OCI-LY7 (cell line): ENCODE results near the gene DCTN3. TPM values are rescaled to one million over a fixed set of nuclear protein-coding genes. Genes with fewer than 3 reads are reported as not detected.

ENCODE experiments used
- BruUV-seq: library from RNA; stranded (reverse); fragments of 400-500 nt; replicated peaks from 2 replicates; lab custom pipeline; 2021; lab: Mats Ljungman, UMichigan
- CTCF ChIA-PET: fragments of 300-600 bp; sonication (Branson Sonifier 250); formaldehyde crosslinking; loops from one replicate; lab custom pipeline; 2022; ENCODE audit warnings: antibody characterized with exemption; ENCODE audit not compliant: unreplicated experiment; lab: Charles Lee
- POLR2A ChIA-PET: fragments of 300-600 bp; sonication (Branson Sonifier 250); formaldehyde crosslinking; loops from one replicate; lab custom pipeline; 2022; ENCODE audit warnings: antibody characterized with exemption; lab: Charles Lee
- DNase-seq: peaks from one replicate; pipeline ENCODE4 v3.0.0-alpha.2; 2015; ENCODE audit warnings: low spot score
- H2AFZ ChIP-seq: fragments of 200-600 bp; sonication (generic), shearing (Covaris generic); 2 replicates; pipeline ENCODE4 v1.6.1; 2014; ENCODE audit warnings: mild to moderate bottlenecking, antibody characterized with exemption, low read length, moderate library complexity
- H3K27ac ChIP-seq: fragments of 200-600 bp; sonication (generic); 2 replicates; pipeline ENCODE4 v1.5.1; 2014; ENCODE audit warnings: mixed run types, low read depth, mild to moderate bottlenecking, moderate library complexity, low read length, inconsistent platforms; ENCODE audit not compliant: poor library complexity, severe bottlenecking
- H3K36me3 ChIP-seq: fragments of 200-600 bp; sonication (generic); 2 replicates; pipeline ENCODE4 v1.6.1; 2014; ENCODE audit warnings: mild to moderate bottlenecking, antibody characterized with exemption, low read length, moderate library complexity, mixed read lengths; ENCODE audit not compliant: insufficient read depth
- H3K4me1 ChIP-seq: fragments of 200-600 bp; sonication (generic); 2 replicates; pipeline ENCODE4 v1.5.1; 2014; ENCODE audit warnings: mild to moderate bottlenecking, low read length; ENCODE audit not compliant: insufficient read depth, poor library complexity, severe bottlenecking
- H3K4me2 ChIP-seq: fragments of 200-600 bp; sonication (generic); 2 replicates; pipeline ENCODE4 v1.6.1; 2014; ENCODE audit warnings: mild to moderate bottlenecking, low read length
- H3K4me3 ChIP-seq: fragments of 200-600 bp; sonication (generic); 2 replicates; pipeline ENCODE4 v1.5.1; 2014; ENCODE audit warnings: mild to moderate bottlenecking, low read depth, low read length; ENCODE audit not compliant: poor library complexity, severe bottlenecking
- H3K79me2 ChIP-seq: fragments of 200-600 bp; sonication (generic); 2 replicates; pipeline ENCODE4 v1.6.1; 2016; ENCODE audit warnings: low read depth, mild to moderate bottlenecking, low read length, moderate library complexity, mixed read lengths; ENCODE audit not compliant: insufficient read depth
- H3K9me2 ChIP-seq: fragments of 200-600 bp; sonication (generic); 2 replicates; pipeline ENCODE4 v1.6.1; 2016; ENCODE audit warnings: mild to moderate bottlenecking, low read length, mixed read lengths; ENCODE audit not compliant: insufficient read depth
- H3K9me3 ChIP-seq: fragments of 200-600 bp; sonication (generic); 2 replicates; pipeline ENCODE4 v1.6.1; 2014; ENCODE audit warnings: mild to moderate bottlenecking, mixed run types, low read length, mixed read lengths
- H4K20me1 ChIP-seq: fragments of 200-600 bp; sonication (generic); 2 replicates; pipeline ENCODE4 v1.6.1; 2014; ENCODE audit warnings: mild to moderate bottlenecking, antibody characterized with exemption, low read length, moderate library complexity, mixed read lengths; ENCODE audit not compliant: insufficient read depth
- CTCF ChIP-seq: fragments of 200-600 bp; sonication (generic); conservative IDR thresholded peaks from 2 replicates; pipeline ENCODE4 v1.5.1; 2014; ENCODE audit warnings: mild to moderate bottlenecking, antibody characterized with exemption, low read length, moderate library complexity, mixed read lengths
- EZH2phosphoT487 ChIP-seq: fragments of 200-600 bp; sonication (generic); IDR thresholded peaks from 2 replicates; pipeline ENCODE4 v1.6.1; 2018; ENCODE audit warnings: low read depth, borderline replicate concordance, mild to moderate bottlenecking, mixed run types, antibody characterized with exemption, low read length, moderate library complexity, mixed read lengths
- intact Hi-C: fragments of 100-400 bp; cut with micrococcal nuclease; formaldehyde crosslinking; loops from one replicate; pipeline ENCODE4 v1.10.0; 2022; ENCODE audit not compliant: unreplicated experiment
- total RNA-seq, 2 experiments: library from RNA; depleted of rRNA in 1 of 2; stranded (reverse); fragments of >200 nt in 1 of 2; shearing (Covaris generic) in 1 of 2; gene quantifications; 2 replicates each; pipeline ENCODE4 v1.2.3, GENCODE V29; 2014 to 2022

The DCTN3 gene
- total RNA-seq, 2 experiments from 2014 or later = 79.7 to 84.2 TPM

GRCh38 chr9:34647084-34647403, 26.7 kb upstream of the DCTN3 start:
- H4K20me1 ChIP-seq = no peaks in the 10 kb centered on the region
- H3K36me3 ChIP-seq = peaks cover 23% of the 10 kb centered on the region
- H3K9me2 ChIP-seq = no peaks in the 10 kb centered on the region
- intact Hi-C loops = no loop called here
- peaks cover 11% of the 10 kb centered on the region; the same call in 1 of the 2 replicates for H3K79me2 ChIP-seq
- BruUV-seq = no TSS peak
- peak overlapping the region; percentile 80 for H3K4me3 ChIP-seq
- peaks cover 25% of the 10 kb centered on the region for H3K4me1 ChIP-seq
- POLR2A ChIA-PET = interaction anchor here (0.6 to 5.2 kb wide), 6 partner anchors 11 to 514 kb away, joined by 3 to 66 read pairs (median 4); partner anchors contain the start of gene SIGMAR1
- DNase-seq = no peak
- peak overlapping the region; percentile 77; the same call in 1 of the 2 replicates for H2AFZ ChIP-seq
- peak overlapping the region; percentile 84 for H3K4me2 ChIP-seq
- H3K9me3 ChIP-seq = no peaks in the 10 kb centered on the region
- H3K27ac ChIP-seq = peak overlapping the region; percentile 65
- TF ChIP-seq EZH2phosphoT487 (no peak), CTCF (peak; percentile 5; the same call in 1 of the 2 replicates)
- CTCF ChIA-PET = interaction anchor here (0.6 to 3.5 kb wide), 5 partner anchors 10 to 40 kb away, joined by 3 to 35 read pairs (median 6); partner anchors contain the start of genes CCL27 and SIGMAR1

GRCh38 chr9:34646211-34647083, 26.2 kb upstream of the DCTN3 start, which contains the start of gene GALT:
Gene GALT, plus strand, starts transcription at chr9:34646675. Its CDS starts 30 bp downstream, at chr9:34646705.
- DNase-seq = peak; percentile 93
- Histone ChIP-seq H3K9me2 (no peaks in the 10 kb centered on the region), H3K4me1 (peaks cover 21% of the 10 kb centered on the region), H3K4me2 (peak within 1 kb of the TSS; percentile 84), H3K9me3 (no peaks in the 10 kb centered on the region), H4K20me1 (no peaks in the 10 kb centered on the region), H3K4me3 (peak within 1 kb of the TSS; percentile 80), H3K79me2 (peaks cover 11% of the 10 kb centered on the region; the same call in 1 of the 2 replicates), H3K27ac (peak within 1 kb of the TSS; percentile 65), H2AFZ (peak within 1 kb of the TSS; percentile 77), H3K36me3 (peaks cover 23% of the 10 kb centered on the region)
- intact Hi-C loops = loop anchor here (1.0 kb wide), 2 partner anchors 8 to 19 kb away; no protein-coding TSS in a partner anchor
- CTCF ChIA-PET = interaction anchor here (0.5 to 3.5 kb wide), 8 partner anchors 9 to 515 kb away, joined by 3 to 35 read pairs (median 4); partner anchors contain the start of genes CCL27 and SIGMAR1
- no peak for TF ChIP-seq EZH2phosphoT487
- TF ChIP-seq CTCF = peak; percentile 80
- POLR2A ChIA-PET = interaction anchor here (0.6 to 5.2 kb wide), 8 partner anchors 10 to 515 kb away, joined by 3 to 66 read pairs (median 4); partner anchors contain the start of genes ARID3C, DCTN3 and SIGMAR1
- BruUV-seq = TSS peak; percentile 57
